Medulla oblongata (tissue), 1 donor: ENCODE results near the gene ACAA2.
"Not testable (repeated sequence)": the region's sequence is repeated elsewhere in the genome, so short reads cannot be mapped to it uniquely, and the experiment has no call there.

Experiments
- DNase-seq: peaks from one replicate; pipeline ENCODE4 v3.0.0-alpha.2; 2015; ENCODE audit errors: extremely low spot score

Gene ACAA2

GRCh38 chr18:49844903-49845302 is 31.6 kb upstream of the ACAA2 start:
- no peak for DNase-seq

- DNase-seq = no peak
Observed at GRCh38 chr18:49843778-49844625, 30.7 kb upstream of the ACAA2 start.

- DNase-seq = no peak
Observed at GRCh38 chr18:49843131-49843530, 29.8 kb upstream of the ACAA2 start.

GRCh38 chr18:49842656-49843055 is 29.3 kb upstream of the ACAA2 start:
- DNase-seq = no peak

GRCh38 chr18:49841236-49842217 is 28.2 kb upstream of the ACAA2 start:
- no peak for DNase-seq

GRCh38 chr18:49839012-49839411 is 25.7 kb upstream of the ACAA2 start:
- DNase-seq = no peak

- no peak for DNase-seq
Observed at GRCh38 chr18:49838381-49838780, 25.0 kb upstream of the ACAA2 start.

- DNase-seq = no peak
Observed at GRCh38 chr18:49837889-49838288, 24.6 kb upstream of the ACAA2 start.

GRCh38 chr18:49837316-49837835 is 24.0 kb upstream of the ACAA2 start:
- DNase-seq = not testable (repeated sequence)

- DNase-seq = no peak
Observed at GRCh38 chr18:49835405-49835804, 22.1 kb upstream of the ACAA2 start.

GRCh38 chr18:49834258-49834657 is 20.9 kb upstream of the ACAA2 start:
- DNase-seq = no peak

- no peak for DNase-seq
Observed at GRCh38 chr18:49833814-49834213, 20.5 kb upstream of the ACAA2 start.

GRCh38 chr18:49832221-49832647 is 18.9 kb upstream of the ACAA2 start:
- DNase-seq = no peak

- no peak for DNase-seq
Observed at GRCh38 chr18:49827996-49828395, 14.7 kb upstream of the ACAA2 start.

- no peak for DNase-seq
Observed at GRCh38 chr18:49819823-49820671, 6.7 kb upstream of the ACAA2 start.

GRCh38 chr18:49819071-49819662 is 5.8 kb upstream of the ACAA2 start:
- DNase-seq = no peak

- DNase-seq = no peak
Observed at GRCh38 chr18:49817947-49818346, 4.6 kb upstream of the ACAA2 start.

- DNase-seq = no peak
Observed at GRCh38 chr18:49815927-49816326, 2.6 kb upstream of the ACAA2 start.

- DNase-seq = no peak
Observed at GRCh38 chr18:49814147-49814499, 790 bp upstream of the ACAA2 start.

- DNase-seq = peak; percentile 57
Observed at GRCh38 chr18:49813069-49813318, 339 bp downstream of the ACAA2 start.
